ENCODE data around the gene CTBP2. TPM values are rescaled to one million over a fixed set of nuclear protein-coding genes. Genes with fewer than 3 reads are reported as not detected.

The CTBP2 gene
- total RNA-seq, 1 donor from 2014 or later: 127 TPM

DNA sequence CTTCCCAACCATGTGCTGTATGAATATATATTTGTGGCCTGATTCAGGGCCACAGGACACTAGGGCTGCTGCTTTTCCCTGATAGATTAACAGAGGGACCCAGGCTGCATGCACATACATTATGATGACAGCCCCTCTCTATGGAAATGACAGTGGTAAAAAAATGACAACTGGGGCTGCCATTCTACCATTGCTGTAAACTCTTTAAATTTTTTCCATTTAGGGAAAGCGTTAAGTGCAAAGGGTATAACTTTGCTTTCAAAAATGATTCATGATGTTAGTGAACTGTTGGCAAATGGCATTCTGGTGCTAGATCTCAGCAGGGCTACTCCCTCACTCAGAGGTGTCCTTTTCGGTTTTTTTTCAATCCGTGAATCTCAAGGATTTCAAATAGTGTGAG, 4.2 kb downstream of the CTBP2 start:
- TF ChIP-seq, protein P1, sequence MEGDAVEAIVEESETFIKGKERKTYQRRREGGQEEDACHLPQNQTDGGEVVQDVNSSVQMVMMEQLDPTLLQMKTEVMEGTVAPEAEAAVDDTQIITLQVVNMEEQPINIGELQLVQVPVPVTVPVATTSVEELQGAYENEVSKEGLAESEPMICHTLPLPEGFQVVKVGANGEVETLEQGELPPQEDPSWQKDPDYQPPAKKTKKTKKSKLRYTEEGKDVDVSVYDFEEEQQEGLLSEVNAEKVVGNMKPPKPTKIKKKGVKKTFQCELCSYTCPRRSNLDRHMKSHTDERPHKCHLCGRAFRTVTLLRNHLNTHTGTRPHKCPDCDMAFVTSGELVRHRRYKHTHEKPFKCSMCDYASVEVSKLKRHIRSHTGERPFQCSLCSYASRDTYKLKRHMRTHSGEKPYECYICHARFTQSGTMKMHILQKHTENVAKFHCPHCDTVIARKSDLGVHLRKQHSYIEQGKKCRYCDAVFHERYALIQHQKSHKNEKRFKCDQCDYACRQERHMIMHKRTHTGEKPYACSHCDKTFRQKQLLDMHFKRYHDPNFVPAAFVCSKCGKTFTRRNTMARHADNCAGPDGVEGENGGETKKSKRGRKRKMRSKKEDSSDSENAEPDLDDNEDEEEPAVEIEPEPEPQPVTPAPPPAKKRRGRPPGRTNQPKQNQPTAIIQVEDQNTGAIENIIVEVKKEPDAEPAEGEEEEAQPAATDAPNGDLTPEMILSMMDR (conservative IDR thresholded peaks at IDR 0.05): no peak
- DNase-seq (ENCODE audit: low read depth, low spot score): no peak
- Mint-ChIP-seq H3K36me3 (ENCODE audit: low read depth) (peaks cover 4% of the 10 kb centered on the region), H3K4me3 (peak overlapping the region; percentile 99), H3K27ac (ENCODE audit: unreplicated experiment) (no peak overlapping the region), H3K4me1 (peaks cover 65% of the 10 kb centered on the region), H3K9me3 (no peaks in the 10 kb centered on the region), H3K27me3 (ENCODE audit: low read depth) (peaks cover 2% of the 10 kb centered on the region)

- no peak for DNase-seq (ENCODE audit: low read depth, low spot score)
- no peaks in the 10 kb centered on the region for H3K9me3 Mint-ChIP-seq
- TF ChIP-seq, protein P1 (conservative IDR thresholded peaks at IDR 0.05): no peak
- H3K4me3 Mint-ChIP-seq: peak overlapping the region; percentile 99
- peaks cover 9% of the 10 kb centered on the region for H3K36me3 Mint-ChIP-seq (ENCODE audit: low read depth)
- peaks cover 2% of the 10 kb centered on the region for H3K27me3 Mint-ChIP-seq (ENCODE audit: low read depth)
- peaks cover 74% of the 10 kb centered on the region for H3K4me1 Mint-ChIP-seq
- peak overlapping the region; percentile 90 for H3K27ac Mint-ChIP-seq (ENCODE audit: unreplicated experiment)
These were observed 5.3 kb downstream of the CTBP2 start for GRCh38 chr10:125155101-125155500.

- peaks cover 80% of the 10 kb centered on the region for H3K4me1 Mint-ChIP-seq
- H3K4me3 Mint-ChIP-seq: peak overlapping the region; percentile 99
- H3K36me3 Mint-ChIP-seq (ENCODE audit: low read depth): peaks cover 12% of the 10 kb centered on the region
- no peak for DNase-seq (ENCODE audit: low read depth, low spot score)
- H3K27me3 Mint-ChIP-seq (ENCODE audit: low read depth): peaks cover 2% of the 10 kb centered on the region
- TF ChIP-seq, protein P1 (conservative IDR thresholded peaks at IDR 0.05): no peak
- H3K27ac Mint-ChIP-seq (ENCODE audit: unreplicated experiment): peak overlapping the region; percentile 75
- no peaks in the 10 kb centered on the region for H3K9me3 Mint-ChIP-seq
These were observed 5.8 kb downstream of the CTBP2 start for GRCh38 chr10:125154529-125154928.

DNA sequence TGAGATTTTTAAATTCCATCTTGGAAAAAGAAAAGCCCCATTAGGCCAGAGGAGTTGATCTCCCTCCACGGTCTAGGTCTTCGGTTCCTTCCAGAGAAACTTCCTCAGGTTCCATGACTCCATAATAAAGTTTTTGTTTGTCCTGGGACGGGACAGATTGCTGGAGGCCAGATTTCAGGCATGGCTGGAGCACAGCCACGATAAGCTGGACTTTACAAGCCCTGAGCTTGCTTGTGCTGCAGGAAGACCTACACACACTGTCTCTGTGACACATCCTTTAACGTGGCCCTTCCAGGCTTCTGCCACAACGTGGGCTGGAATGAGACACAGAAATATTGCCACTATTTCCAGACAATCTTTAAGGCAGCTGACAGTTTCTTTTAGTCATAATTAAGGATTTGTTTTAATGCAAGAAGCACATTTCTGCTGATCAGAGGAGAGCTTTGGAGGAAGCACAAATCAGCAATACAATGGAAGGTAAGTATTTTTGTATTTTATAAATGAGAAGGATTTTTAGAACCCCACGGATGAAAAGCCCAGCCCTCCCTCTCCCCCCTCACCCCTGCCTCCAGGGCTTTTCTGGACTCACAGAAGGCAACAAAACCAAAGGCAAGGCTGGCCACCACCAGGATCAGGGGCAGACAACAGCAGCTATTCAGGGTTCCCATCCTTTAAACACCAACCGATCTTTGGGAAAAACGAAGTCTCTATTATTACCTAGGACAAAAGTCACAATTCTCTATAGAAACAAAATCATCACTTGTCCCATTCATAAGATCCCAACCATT, 6.5 kb downstream of the CTBP2 start:
- peaks cover 12% of the 10 kb centered on the region for H3K36me3 Mint-ChIP-seq (ENCODE audit: low read depth)
- H3K27me3 Mint-ChIP-seq (ENCODE audit: low read depth): peaks cover 2% of the 10 kb centered on the region
- peak overlapping the region; percentile 99 for H3K4me3 Mint-ChIP-seq
- no peak for DNase-seq (ENCODE audit: low read depth, low spot score)
- H3K27ac Mint-ChIP-seq (ENCODE audit: unreplicated experiment): peak overlapping the region; percentile 75
- TF ChIP-seq, protein P1 (conservative IDR thresholded peaks at IDR 0.05): no peak
- H3K4me1 Mint-ChIP-seq: peaks cover 86% of the 10 kb centered on the region
- H3K9me3 Mint-ChIP-seq: no peaks in the 10 kb centered on the region

- Mint-ChIP-seq H3K27me3 (ENCODE audit: low read depth) (no peaks in the 10 kb centered on the region), H3K9me3 (no peaks in the 10 kb centered on the region), H3K4me1 (peaks cover 89% of the 10 kb centered on the region), H3K27ac (ENCODE audit: unreplicated experiment) (no peak overlapping the region), H3K36me3 (ENCODE audit: low read depth) (peaks cover 9% of the 10 kb centered on the region), H3K4me3 (peak overlapping the region; percentile 41)
- TF ChIP-seq, protein P1 (conservative IDR thresholded peaks at IDR 0.05): no peak
- no peak for DNase-seq (ENCODE audit: low read depth, low spot score)
These were observed 7.7 kb downstream of the CTBP2 start for GRCh38 chr10:125152450-125153368.
